ENCODE measurements around the gene GLRX.
"Not testable (repeated sequence)": the region's sequence is repeated elsewhere in the genome, so short reads cannot be mapped to it uniquely, and the experiment has no call there.

GLRX gene

DNA sequence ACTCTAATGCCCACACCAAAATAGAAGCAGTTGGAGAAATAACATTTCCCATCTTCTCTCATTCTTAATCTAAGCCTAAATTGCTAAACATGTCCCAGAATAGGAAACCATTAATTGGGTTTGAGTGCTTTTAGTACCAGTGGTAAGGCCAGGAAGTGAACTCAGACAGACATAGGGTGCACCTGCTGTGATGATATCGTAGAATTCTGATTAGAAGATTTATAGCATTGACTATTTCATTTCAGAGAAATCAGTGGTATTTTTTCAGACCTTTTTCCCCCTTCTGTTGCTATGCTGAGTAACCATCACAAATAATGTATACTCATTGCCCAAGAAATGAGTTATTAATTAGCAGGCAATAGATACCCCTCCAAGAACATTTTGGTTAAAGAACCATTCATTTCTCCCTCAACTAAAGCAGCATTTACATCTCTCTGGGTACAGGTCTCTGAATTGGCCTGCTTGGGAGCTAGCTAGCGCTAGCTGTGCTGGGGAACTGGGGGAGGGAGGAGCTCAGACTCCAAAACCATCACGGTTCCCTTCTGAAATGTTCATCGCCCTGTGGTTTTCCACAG is 7.3 kb downstream of the GLRX start:
- no peak for DNase-seq (ENCODE audit: low spot score)
- in situ Hi-C loops (cut with MboI; ENCODE audit: low pct_unique_long_range_greater_than_20kb, low sequenced_read_pairs, unreplicated experiment): no loop called here
- TF ChIP-seq CTCF (IDR thresholded peaks at IDR 0.05; ENCODE audit: extremely low read depth, insufficient read depth, missing control alignments): no peak

DNA sequence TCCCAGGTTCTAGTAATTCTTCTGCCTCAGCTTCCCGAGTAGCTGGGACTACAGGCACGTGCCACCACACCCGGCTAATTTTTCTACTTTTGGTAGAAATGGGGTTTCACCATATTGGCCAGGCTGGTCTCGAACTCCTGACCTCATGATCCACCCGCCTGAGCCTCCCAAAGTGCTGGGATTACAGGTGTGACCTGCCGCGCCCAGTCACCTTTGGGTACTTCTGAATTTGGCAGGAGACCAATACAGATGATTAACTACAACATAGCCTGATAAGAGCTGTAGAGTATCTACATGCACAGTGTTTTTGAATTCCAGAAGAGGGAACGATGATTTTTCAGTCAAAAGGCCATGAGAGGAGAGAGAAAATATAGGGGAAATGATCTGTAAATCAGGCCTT is 9.5 kb downstream of the GLRX start:
- DNase-seq (ENCODE audit: low spot score); in situ Hi-C loops (cut with MboI; ENCODE audit: low pct_unique_long_range_greater_than_20kb, low sequenced_read_pairs, unreplicated experiment): not testable (repeated sequence)

- DNase-seq (ENCODE audit: low spot score): no peak
- in situ Hi-C loops (cut with MboI; ENCODE audit: low pct_unique_long_range_greater_than_20kb, low sequenced_read_pairs, unreplicated experiment): no loop called here
- no peak for TF ChIP-seq CTCF (IDR thresholded peaks at IDR 0.05; ENCODE audit: extremely low read depth, insufficient read depth, missing control alignments)
Measured at GRCh38 chr5:95812074-95812471, 10.5 kb downstream of the GLRX start.

- in situ Hi-C loops (cut with MboI; ENCODE audit: low pct_unique_long_range_greater_than_20kb, low sequenced_read_pairs, unreplicated experiment); DNase-seq (ENCODE audit: low spot score): not testable (repeated sequence)
Measured at GRCh38 chr5:95811461-95812073, 11.0 kb downstream of the GLRX start.

- DNase-seq (ENCODE audit: low spot score); in situ Hi-C loops (cut with MboI; ENCODE audit: low pct_unique_long_range_greater_than_20kb, low sequenced_read_pairs, unreplicated experiment): not testable (repeated sequence)
Measured at GRCh38 chr5:95811126-95811423, 11.5 kb downstream of the GLRX start.

DNA sequence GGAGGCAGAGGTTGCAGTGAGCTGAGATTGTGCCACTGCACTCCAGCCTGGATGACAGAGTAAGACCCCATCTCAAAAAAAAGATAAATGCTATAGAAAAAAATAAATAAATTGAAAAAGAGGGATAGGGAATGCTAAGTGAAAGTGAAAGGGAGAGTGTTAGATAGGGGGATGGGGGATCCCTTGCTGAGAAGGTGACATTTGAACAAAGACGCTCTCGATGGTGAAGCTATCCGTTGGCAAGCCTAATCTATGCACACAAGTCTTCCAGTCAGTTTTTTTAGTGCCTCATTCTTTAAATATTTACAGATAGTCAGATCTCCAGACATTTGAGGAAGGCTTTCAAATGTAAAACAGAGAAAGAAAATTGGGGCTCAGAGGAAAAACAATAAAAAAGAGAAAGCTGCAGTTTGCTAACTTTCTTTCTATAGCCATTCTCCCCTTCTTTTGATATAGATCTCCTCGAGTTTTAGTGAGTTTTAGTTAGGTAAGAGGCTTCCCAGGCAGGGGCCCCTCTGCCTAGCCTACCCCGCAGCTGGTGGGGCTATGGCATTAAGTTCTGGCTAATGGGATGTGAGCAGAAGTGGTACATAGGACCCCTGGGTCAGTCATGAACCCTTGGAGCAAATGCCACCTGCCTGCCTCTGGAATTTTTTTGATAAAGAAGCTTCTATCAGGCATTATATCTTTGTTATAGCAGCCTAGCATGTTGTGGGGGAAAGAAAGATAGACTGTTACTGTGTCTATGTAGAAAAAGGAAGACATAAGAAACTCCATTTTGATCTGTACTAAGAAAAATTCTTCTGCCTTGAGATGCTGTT is 12.0 kb downstream of the GLRX start:
- TF ChIP-seq CTCF (IDR thresholded peaks at IDR 0.05; ENCODE audit: extremely low read depth, insufficient read depth, missing control alignments): no peak
- DNase-seq (ENCODE audit: low spot score): no peak
- in situ Hi-C loops (cut with MboI; ENCODE audit: low pct_unique_long_range_greater_than_20kb, low sequenced_read_pairs, unreplicated experiment): no loop called here

GRCh38 chr5:95809414-95809960 is 13.0 kb downstream of the GLRX start:
- no peak for TF ChIP-seq CTCF (IDR thresholded peaks at IDR 0.05; ENCODE audit: extremely low read depth, insufficient read depth, missing control alignments)
- in situ Hi-C loops (cut with MboI; ENCODE audit: low pct_unique_long_range_greater_than_20kb, low sequenced_read_pairs, unreplicated experiment): no loop called here
- DNase-seq (ENCODE audit: low spot score): no peak

DNA sequence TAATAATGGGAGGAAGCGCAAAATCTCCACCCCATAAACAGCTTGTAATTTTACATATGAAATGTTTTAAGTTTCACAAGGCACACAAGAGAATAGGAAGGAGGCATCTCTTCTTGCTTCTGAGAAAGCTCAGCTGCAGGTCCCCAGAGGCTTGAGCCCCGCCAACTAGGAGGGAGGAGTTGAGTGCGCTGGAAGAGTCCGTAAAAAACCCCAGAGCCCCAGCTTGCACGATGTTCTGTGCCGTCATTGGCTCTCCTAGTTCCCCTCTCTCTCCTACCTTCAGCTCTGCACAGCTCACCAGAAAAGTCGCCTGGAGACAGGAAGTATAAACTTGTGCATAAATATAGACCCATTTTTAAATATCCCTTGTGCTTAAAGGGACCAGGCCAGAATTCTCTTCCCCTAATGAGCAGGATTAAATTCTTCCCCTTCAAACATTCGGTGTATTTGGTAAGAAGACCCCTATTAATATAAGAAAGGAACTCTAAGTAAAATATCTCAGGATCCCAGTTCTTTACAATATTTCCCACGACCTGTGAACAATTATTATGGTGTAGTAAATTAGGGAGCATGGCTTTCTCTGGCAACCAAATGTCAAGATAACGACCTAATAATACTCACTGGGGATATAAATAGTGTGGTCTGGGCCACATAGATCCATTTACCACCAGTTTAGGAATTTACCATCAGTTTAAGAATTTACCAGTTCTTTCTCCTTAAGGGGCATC is 13.7 kb downstream of the GLRX start:
- TF ChIP-seq CTCF (IDR thresholded peaks at IDR 0.05; ENCODE audit: extremely low read depth, insufficient read depth, missing control alignments): no peak
- DNase-seq (ENCODE audit: low spot score): peak; percentile 81
- in situ Hi-C loops (cut with MboI; ENCODE audit: low pct_unique_long_range_greater_than_20kb, low sequenced_read_pairs, unreplicated experiment): no loop called here
